Measurements from ENCODE around the gene ATF6B.
"Not testable (repeated sequence)": the region's sequence is repeated elsewhere in the genome, so short reads cannot be mapped to it uniquely, and the experiment has no call there.

The ATF6B gene

DNA sequence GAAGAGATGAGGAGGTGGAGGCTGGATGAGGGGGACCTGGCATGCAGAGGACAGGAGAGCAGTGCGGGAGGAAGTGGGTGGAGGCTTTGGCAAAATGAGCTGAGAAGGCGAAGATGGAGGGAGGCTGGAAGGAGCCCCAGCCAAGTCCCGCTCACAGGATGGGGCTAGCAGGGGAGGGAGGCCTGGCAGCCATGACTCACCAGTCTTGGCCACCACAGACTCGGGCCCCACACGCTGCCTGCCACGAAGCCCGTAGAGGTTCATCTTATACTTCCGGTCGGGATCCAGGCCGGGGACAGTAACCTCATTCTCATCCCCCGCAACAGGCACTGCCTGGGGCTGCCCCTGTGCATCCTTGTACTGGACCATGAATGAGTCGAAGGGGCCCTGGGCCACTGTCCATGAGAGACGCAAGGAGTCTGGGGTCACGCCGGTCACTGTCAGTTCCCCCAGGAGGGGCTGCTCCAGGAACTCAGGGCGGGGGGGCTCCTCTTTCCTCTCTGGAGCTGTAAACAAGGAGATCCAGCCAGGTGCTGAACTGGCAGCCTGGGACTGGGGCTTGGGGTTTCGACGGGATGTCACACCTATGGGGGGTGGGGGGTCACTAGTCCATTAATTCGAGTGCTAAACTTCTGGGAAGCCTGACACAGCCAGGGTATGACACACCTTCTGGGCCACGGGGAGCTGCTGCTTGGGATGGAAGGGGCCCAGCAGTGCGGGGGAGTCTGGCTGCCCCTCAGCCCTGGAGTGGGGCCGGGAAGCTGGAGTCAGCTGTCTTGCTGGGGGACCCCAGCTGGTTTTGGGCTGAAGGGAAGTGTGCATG, 46.7 kb downstream of the ATF6B start:
- DNase-seq (ENCODE audit: low read depth): no peak

- no peak for DNase-seq (ENCODE audit: low read depth)
Measured at GRCh38 chr6:32079566-32080290, 48.3 kb downstream of the ATF6B start.

GRCh38 chr6:32076321-32076809, 51.7 kb downstream of the ATF6B start:
- DNase-seq (ENCODE audit: low read depth): no peak

DNA sequence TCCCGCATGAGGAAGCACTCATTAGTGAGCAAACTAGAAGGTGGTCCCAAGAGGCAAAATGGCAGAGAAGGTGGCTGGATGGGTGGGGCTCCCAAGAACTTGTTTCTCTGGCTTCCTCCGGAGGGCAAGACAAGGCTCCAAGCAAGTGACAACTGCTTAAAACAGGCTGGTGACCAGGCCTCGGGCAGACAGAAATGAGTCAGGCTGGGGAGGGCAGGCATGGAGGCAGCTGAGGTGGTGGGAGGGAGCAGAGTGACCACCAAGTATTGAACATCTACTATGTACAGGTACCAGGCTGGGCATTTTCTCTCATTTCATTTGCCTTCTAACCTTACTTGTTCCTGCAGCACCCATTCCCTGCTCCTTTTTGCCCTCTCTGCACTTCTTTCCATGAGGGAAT, 52.3 kb downstream of the ATF6B start:
- DNase-seq (ENCODE audit: low read depth): no peak

GRCh38 chr6:32074996-32075532, 53.0 kb downstream of the ATF6B start:
- DNase-seq (ENCODE audit: low read depth): no peak

DNA sequence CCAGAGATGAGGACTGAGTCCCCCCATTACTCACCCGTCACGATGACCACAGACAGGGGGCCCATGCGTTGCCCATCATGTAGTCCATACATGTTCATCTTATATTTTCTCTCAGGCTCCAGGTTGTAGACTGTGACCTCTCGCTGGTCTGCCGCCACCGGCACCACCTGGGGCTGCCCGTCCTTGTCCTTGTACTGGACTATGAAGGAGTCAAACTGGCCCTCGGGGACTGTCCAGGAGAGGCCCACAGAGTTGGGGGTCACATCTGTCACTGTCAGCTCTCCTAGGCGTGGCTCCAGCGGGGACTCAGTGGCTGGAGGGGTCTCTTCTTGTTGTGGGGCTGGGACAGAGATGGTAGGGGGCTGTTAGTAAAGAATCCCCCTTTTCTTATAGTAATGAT, 54.4 kb downstream of the ATF6B start:
- DNase-seq (ENCODE audit: low read depth): no peak

- no peak for DNase-seq (ENCODE audit: low read depth)
Measured at GRCh38 chr6:32073101-32073500, 54.9 kb downstream of the ATF6B start.

GRCh38 chr6:32070814-32071543, 57.1 kb downstream of the ATF6B start:
- no peak for DNase-seq (ENCODE audit: low read depth)

- no peak for DNase-seq (ENCODE audit: low read depth)
Measured at GRCh38 chr6:32069878-32070515, 58.0 kb downstream of the ATF6B start.

DNA sequence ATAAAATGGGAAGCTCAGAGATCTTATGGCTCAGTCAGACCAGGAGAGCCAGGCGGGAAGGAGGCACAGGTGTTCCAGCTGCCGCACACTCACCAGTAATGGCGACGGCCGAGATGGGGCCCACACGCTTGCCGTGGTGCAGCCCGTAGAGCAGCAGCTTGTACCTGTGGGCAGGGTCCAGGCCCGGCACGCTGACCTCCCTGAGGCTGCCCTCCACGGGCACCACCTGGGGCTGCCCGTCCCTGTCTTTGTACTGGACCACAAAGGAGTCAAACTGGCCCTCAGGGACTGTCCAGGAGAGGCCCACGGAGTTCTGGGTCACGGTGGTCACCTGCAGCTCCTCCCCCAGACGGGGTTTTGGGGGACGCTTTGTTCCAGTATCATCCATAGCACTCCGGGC, 58.6 kb downstream of the ATF6B start:
- DNase-seq (ENCODE audit: low read depth): no peak

DNA sequence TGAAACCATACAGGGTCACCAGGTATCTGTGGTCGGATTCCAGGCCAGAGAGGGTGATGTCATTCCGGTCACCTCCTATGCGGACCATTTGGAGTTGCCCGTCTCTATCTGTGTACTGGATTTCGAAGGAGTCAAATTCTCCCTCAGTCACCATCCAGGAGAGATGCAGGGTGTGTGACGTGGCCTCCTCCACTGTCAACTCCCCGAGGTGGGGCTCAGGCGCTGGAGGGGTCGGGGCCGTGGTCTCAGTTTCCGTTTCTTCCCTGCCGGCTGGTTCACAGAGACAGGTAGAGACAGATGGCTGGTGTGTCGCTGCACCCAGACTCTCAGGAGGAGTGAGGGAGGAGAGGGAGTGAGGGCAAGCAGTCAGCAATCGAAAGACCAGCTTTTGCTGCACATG, 59.2 kb downstream of the ATF6B start:
- DNase-seq (ENCODE audit: low read depth): no peak

- not testable (repeated sequence) for DNase-seq (ENCODE audit: low read depth)
Measured at GRCh38 chr6:32068315-32068714, 59.7 kb downstream of the ATF6B start.

DNA sequence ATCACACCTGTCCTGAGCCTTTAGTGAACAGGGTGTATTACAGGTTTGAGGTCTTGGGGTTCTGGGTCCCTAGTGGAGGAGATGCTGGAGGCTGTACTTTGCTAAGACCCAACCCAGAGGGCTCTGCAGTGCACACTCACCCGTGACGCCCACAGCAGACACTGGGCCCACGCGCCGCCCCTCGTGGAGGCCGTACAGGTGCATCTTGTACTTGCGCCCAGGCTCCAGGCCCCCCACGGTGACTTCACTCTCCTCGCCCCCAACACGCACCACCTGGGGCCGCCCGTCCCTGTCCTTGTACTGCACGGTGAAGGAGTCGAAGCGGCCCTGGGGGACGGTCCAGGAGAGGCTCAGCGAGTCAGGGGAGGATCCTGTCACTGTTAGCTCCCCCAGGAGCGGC, 60.5 kb downstream of the ATF6B start:
- DNase-seq (ENCODE audit: low read depth): not testable (repeated sequence)
